Esophagus muscularis mucosa (tissue), 4 donors: Measurements from ENCODE around the gene TERT. TPM values are rescaled to one million over a fixed set of nuclear protein-coding genes. Genes with fewer than 3 reads are reported as not detected.

ENCODE experiments used
- DNase-seq: peaks from one replicate; pipeline ENCODE4 v3.0.0-alpha.2; 2017; ENCODE audit errors: extremely low spot score
- H3K27ac ChIP-seq, 4 donors: fragments of 200-600 bp; sonication (generic); replicated peaks in 1 of 4; 1 replicate in 3 of 4; 2 replicates in 1 of 4; pipeline ENCODE4 v1.5.1; 2016 to 2019; ENCODE audit warnings: mild to moderate bottlenecking in 1 of 4
- H3K27me3 ChIP-seq, 4 donors: fragments of 200-600 bp; sonication (generic); one replicate each; pipeline versions ENCODE4 v1.5.1 to v1.6.0; 2016 to 2019
- H3K36me3 ChIP-seq, 4 donors: fragments of 200-600 bp; sonication (generic); one replicate each; pipeline ENCODE4 v1.5.1; 2016 to 2019
- H3K4me1 ChIP-seq, 4 donors: fragments of 200-600 bp; sonication (generic); one replicate each; pipeline ENCODE4 v1.5.1; 2016 to 2019
- H3K4me3 ChIP-seq, 4 donors: fragments of 200-600 bp; sonication (generic); 1 replicate in 2 of 4; 2 replicates in 2 of 4; pipeline ENCODE4 v1.5.1; 2016 to 2019; ENCODE audit warnings: mild to moderate bottlenecking in 4 of 4, moderate library complexity in 1 of 4
- H3K9me3 ChIP-seq, 4 donors: fragments of 200-600 bp; sonication (generic); 1 replicate in 3 of 4; 2 replicates in 1 of 4; pipeline ENCODE4 v1.5.1; 2016 to 2019
- EP300 ChIP-seq: sonication (generic); formaldehyde crosslinking; IDR thresholded peaks from one replicate; pipeline ENCODE4 v1.6.1; 2017; ENCODE audit warnings: antibody characterized with exemption
- POLR2A ChIP-seq: fragments of 450-650 bp; IDR thresholded peaks from one replicate; pipeline ENCODE4 v1.6.1; 2017; ENCODE audit warnings: antibody characterized with exemption, moderate library complexity, mild to moderate bottlenecking, low read depth
- POLR2AphosphoS5 ChIP-seq, 2 donors: sonication (generic); formaldehyde crosslinking; IDR thresholded peaks; one replicate each; pipeline ENCODE4 v1.6.1; 2017; ENCODE audit warnings: antibody characterized with exemption in 2 of 2
- WGBS: methylation state at CpG from one replicate; pipeline ENCODE4 v1.1.5; 2018; 5-methylcytosine and 5-hydroxymethylcytosine counted together
- intact Hi-C: fragments of 100-400 bp; cut with DNase I; formaldehyde crosslinking; loops from one replicate; pipeline ENCODE4 v1.15.1; 2023
- total RNA-seq, 4 donors: library from RNA; depleted of rRNA; stranded (reverse); fragments of >200 nt; gene quantifications; one replicate each; pipeline versions ENCODE4 v1.1.0 to v1.2.1, GENCODE V29; 2016
- TF ChIP-seq, protein P1 (sequence below), 3 experiments: fragments of 200-600 bp in 2 of 3; fragments of 450-650 bp in 1 of 3; sonication (generic) in 2 of 3; IDR thresholded peaks; one replicate each; pipeline ENCODE4 v1.5.1; 2017 to 2019; ENCODE audit warnings: antibody characterized with exemption in 3 of 3, mild to moderate bottlenecking in 2 of 3, moderate library complexity in 1 of 3

Gene TERT
- total RNA-seq, 4 donors from 2014 or later = not detected

- peaks cover 0 to 40% (median 20%) of the 10 kb centered on the region in 4 donors for H3K9me3 ChIP-seq
- intact Hi-C loops = no loop called here
These were observed 33.2 kb downstream of the TERT start for GRCh38 chr5:1261643-1262042.

DNA sequence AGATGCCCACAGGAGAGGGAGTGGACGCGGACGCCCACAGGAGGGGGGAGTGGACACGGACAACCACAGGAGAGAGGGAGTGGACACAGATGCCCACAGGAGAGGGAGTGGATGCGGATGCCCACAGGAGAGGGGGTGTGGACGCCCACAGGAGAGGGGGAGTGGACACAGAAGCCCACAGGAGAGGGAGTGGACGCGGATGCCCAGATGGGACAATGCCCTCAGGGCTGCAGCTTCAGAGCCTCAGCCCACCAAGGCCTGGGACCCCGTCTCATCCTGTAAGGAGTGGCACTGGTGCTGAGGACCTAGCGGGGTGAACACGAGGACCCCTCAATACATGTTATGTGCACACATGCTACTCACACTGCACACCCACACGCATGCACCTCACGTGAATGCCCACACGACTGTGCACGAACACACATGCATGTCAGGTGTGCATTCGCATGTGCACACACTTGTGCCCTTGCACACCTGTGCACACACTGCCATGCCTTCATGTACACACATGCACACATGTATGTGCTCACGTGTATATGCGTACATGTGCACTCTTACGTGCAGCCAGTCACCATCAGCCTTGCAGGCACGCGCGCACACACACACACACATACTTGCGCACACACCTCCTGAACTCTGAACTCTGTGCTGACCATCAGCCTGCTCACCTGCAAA is 34.9 kb downstream of the TERT start:
- intact Hi-C loops = no loop called here
- Histone ChIP-seq H3K27ac (no peak overlapping the region), H3K27me3 (peaks cover 0 to 17% (median 0%) of the 10 kb centered on the region in 4 donors), H3K4me1 (no peaks in the 10 kb centered on the region), H3K36me3 (no peaks in the 10 kb centered on the region), H3K4me3 (no peak overlapping the region), H3K9me3 (peaks cover 0 to 40% (median 20%) of the 10 kb centered on the region in 4 donors)
- WGBS = 94% methylated on average over 23 of the region's 23 CpGs
- TF ChIP-seq, protein P1, sequence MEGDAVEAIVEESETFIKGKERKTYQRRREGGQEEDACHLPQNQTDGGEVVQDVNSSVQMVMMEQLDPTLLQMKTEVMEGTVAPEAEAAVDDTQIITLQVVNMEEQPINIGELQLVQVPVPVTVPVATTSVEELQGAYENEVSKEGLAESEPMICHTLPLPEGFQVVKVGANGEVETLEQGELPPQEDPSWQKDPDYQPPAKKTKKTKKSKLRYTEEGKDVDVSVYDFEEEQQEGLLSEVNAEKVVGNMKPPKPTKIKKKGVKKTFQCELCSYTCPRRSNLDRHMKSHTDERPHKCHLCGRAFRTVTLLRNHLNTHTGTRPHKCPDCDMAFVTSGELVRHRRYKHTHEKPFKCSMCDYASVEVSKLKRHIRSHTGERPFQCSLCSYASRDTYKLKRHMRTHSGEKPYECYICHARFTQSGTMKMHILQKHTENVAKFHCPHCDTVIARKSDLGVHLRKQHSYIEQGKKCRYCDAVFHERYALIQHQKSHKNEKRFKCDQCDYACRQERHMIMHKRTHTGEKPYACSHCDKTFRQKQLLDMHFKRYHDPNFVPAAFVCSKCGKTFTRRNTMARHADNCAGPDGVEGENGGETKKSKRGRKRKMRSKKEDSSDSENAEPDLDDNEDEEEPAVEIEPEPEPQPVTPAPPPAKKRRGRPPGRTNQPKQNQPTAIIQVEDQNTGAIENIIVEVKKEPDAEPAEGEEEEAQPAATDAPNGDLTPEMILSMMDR (IDR thresholded peaks at IDR 0.05) = no peak
- TF ChIP-seq EP300 (no peak), POLR2AphosphoS5 (IDR thresholded peaks at IDR 0.05) (no peak), POLR2A (no peak)
- DNase-seq = no peak

More at GRCh38 chr5:1261643-1262042, 33.2 kb downstream of the TERT start:
- H3K27ac ChIP-seq = no peak overlapping the region
- DNase-seq = no peak
- WGBS = 88% methylated on average over 10 of the region's 10 CpGs
- no peaks in the 10 kb centered on the region for H3K36me3 ChIP-seq
- H3K4me1 ChIP-seq = no peaks in the 10 kb centered on the region
- no peak overlapping the region for H3K4me3 ChIP-seq
- peaks cover 0 to 24% (median 0%) of the 10 kb centered on the region in 4 donors for H3K27me3 ChIP-seq
- TF ChIP-seq POLR2AphosphoS5 (IDR thresholded peaks at IDR 0.05) = no peak

DNA sequence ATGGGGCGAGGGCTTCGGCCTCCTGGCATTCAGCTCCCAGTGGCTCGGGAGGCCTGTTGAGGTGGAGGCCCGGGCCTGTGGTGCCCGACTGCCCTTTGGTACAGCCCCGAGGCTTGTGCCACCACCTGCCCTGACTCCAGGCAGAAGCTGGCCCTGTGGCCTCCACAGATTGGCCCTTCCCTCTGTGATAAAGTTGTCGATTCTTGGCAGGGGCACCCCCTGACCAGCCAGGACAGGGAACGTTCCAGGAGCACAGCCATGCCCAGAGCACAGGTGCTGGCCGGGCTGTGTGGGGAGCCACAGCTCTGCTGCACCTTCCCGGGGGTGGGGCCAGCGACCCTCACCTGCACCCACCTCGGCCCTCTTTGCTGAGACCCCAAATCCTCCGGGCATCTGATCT is 37.0 kb downstream of the TERT start:
- no peak for TF ChIP-seq POLR2A
- no peak for TF ChIP-seq EP300
- WGBS = 93% methylated on average over 7 of the region's 13 CpGs
- H3K4me3 ChIP-seq = no peak overlapping the region
- H3K27me3 ChIP-seq = peaks cover 0 to 27% (median 0%) of the 10 kb centered on the region in 4 donors
- no peak for DNase-seq
- H3K4me1 ChIP-seq = no peaks in the 10 kb centered on the region
- intact Hi-C loops = no loop called here
- H3K27ac ChIP-seq = no peak overlapping the region
- peaks cover 0 to 25% (median 16%) of the 10 kb centered on the region in 4 donors for H3K9me3 ChIP-seq
- no peaks in the 10 kb centered on the region for H3K36me3 ChIP-seq

- no peak for TF ChIP-seq POLR2AphosphoS5 (IDR thresholded peaks at IDR 0.05)
- TF ChIP-seq, protein P1 (IDR thresholded peaks at IDR 0.05) = no peak
- TF ChIP-seq POLR2A = no peak
- no peak for TF ChIP-seq EP300
- WGBS = 90% methylated on average over 17 of the region's 17 CpGs
- intact Hi-C loops = no loop called here
These were observed 37.5 kb downstream of the TERT start for GRCh38 chr5:1257363-1257762.

GRCh38 chr5:1256776-1257175 is 38.1 kb downstream of the TERT start:
- Histone ChIP-seq H3K4me1 (no peaks in the 10 kb centered on the region), H3K9me3 (peaks cover 0 to 15% (median 6%) of the 10 kb centered on the region in 4 donors), H3K27ac (no peak overlapping the region), H3K36me3 (no peaks in the 10 kb centered on the region), H3K27me3 (peaks cover 0 to 36% (median 0%) of the 10 kb centered on the region in 4 donors), H3K4me3 (no peak overlapping the region)
- intact Hi-C loops = no loop called here
- TF ChIP-seq POLR2A = no peak
- TF ChIP-seq, protein P1 (IDR thresholded peaks at IDR 0.05) = no peak
- no peak for TF ChIP-seq POLR2AphosphoS5 (IDR thresholded peaks at IDR 0.05)
- no peak for TF ChIP-seq EP300
- 82% methylated on average over 19 of the region's 23 CpGs for WGBS
- no peak for DNase-seq

More at GRCh38 chr5:1257363-1257762, 37.5 kb downstream of the TERT start:
- Histone ChIP-seq H3K4me3 (no peak overlapping the region), H3K9me3 (peaks cover 0 to 21% (median 12%) of the 10 kb centered on the region in 4 donors), H3K36me3 (no peaks in the 10 kb centered on the region), H3K27ac (no peak overlapping the region), H3K27me3 (peaks cover 0 to 31% (median 0%) of the 10 kb centered on the region in 4 donors), H3K4me1 (no peaks in the 10 kb centered on the region)
- no peak for DNase-seq
